DMS79 treated with DMSO at 0.1 percent for 48 hours (cell line): Measurements from ENCODE around the gene TECPR2.
"Not testable (repeated sequence)": the region's sequence is repeated elsewhere in the genome, so short reads cannot be mapped to it uniquely, and the experiment has no call there.

ENCODE experiments used
- DNase-seq: peaks from one replicate; lab custom pipeline; 2025; lab: John Stamatoyannopoulos, UW

TECPR2 gene, protein sequence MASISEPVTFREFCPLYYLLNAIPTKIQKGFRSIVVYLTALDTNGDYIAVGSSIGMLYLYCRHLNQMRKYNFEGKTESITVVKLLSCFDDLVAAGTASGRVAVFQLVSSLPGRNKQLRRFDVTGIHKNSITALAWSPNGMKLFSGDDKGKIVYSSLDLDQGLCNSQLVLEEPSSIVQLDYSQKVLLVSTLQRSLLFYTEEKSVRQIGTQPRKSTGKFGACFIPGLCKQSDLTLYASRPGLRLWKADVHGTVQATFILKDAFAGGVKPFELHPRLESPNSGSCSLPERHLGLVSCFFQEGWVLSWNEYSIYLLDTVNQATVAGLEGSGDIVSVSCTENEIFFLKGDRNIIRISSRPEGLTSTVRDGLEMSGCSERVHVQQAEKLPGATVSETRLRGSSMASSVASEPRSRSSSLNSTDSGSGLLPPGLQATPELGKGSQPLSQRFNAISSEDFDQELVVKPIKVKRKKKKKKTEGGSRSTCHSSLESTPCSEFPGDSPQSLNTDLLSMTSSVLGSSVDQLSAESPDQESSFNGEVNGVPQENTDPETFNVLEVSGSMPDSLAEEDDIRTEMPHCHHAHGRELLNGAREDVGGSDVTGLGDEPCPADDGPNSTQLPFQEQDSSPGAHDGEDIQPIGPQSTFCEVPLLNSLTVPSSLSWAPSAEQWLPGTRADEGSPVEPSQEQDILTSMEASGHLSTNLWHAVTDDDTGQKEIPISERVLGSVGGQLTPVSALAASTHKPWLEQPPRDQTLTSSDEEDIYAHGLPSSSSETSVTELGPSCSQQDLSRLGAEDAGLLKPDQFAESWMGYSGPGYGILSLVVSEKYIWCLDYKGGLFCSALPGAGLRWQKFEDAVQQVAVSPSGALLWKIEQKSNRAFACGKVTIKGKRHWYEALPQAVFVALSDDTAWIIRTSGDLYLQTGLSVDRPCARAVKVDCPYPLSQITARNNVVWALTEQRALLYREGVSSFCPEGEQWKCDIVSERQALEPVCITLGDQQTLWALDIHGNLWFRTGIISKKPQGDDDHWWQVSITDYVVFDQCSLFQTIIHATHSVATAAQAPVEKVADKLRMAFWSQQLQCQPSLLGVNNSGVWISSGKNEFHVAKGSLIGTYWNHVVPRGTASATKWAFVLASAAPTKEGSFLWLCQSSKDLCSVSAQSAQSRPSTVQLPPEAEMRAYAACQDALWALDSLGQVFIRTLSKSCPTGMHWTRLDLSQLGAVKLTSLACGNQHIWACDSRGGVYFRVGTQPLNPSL (N-terminal part only)

GRCh38 chr14:102362545-102363181 is at the start of gene TECPR2, which contains the start of gene CINP:
Gene TECPR2 (plus strand): TSS chr14:102362941. CDS start chr14:102376722, 13,781 bp downstream.
Gene CINP (minus strand): TSS chr14:102362890. CDS start chr14:102362851, 39 bp downstream.
- peak; percentile 98 for DNase-seq

- DNase-seq: peak; percentile 90
Observed at GRCh38 chr14:102314242-102315011, 48.3 kb upstream of the TECPR2 start.

DNA sequence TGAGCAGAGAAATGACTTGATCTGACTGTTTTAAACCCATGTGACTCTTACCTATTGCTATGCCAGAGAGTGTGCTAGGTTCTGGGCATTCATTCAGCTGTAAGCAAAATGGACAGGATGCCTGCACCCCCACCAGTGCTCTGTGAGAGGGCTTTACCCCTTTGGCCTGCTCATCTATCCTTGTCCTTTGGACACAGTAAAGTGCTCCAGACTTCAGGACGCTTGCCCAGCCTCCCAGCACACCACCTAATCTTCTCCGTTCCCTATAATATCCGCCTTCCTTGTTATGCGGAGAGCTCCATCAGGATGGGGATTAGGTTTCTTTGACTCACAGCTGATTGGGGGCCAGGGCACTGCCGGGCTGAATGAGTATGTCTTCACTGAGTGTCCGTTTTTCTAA is 47.6 kb upstream of the TECPR2 start:
- no peak for DNase-seq

GRCh38 chr14:102316338-102316742 is 46.4 kb upstream of the TECPR2 start:
- peak; percentile 89 for DNase-seq

DNA sequence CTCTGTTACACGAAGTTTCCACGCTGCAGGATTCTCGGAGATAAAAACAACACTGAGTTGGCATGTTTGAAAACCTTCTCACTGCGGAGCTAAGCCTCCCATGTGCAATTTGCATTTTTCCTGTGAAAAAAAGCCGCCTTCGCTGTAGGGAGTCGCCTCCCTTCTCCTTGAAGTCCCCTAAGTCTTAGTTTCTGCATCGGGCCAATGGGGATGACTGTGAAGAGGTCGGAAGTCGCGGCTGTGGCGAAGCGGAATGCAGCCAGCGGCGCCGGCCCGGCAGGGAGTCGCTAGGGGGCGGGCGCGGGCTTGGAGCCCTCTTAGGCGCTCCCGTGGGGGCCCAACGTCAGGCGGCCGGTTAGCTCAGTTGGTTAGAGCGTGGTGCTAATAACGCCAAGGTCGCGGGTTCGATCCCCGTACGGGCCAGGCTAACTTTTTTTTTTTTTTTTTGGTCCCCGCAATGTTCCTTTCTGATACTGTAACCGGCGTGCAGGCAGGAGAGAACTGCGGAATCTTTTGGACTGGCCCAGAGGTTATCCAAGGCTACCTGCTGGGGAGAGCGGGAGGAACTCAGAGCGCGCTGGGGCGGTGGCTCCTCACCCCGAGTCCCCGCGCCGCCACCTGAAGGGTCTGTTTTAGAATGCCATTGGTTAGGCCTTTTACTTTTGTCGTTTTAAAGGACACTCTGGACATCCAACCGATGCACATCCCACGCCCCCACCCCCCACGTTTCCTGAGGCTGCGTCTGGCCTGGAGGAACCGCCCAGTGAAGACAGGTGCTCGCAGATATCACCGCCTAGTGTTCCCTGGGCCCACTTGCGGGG is 45.8 kb upstream of the TECPR2 start:
- DNase-seq: peak; percentile 97

GRCh38 chr14:102317564-102318248 is 45.0 kb upstream of the TECPR2 start:
- DNase-seq: no peak

GRCh38 chr14:102318781-102319276 is 43.9 kb upstream of the TECPR2 start:
- no peak for DNase-seq

GRCh38 chr14:102319351-102320032 is 43.2 kb upstream of the TECPR2 start, which contains the start of gene ZNF839:
Gene ZNF839 (plus strand): TSS chr14:102319746. CDS start chr14:102319766, 20 bp downstream.
- DNase-seq: peak; percentile 92

- DNase-seq: no peak
Observed at GRCh38 chr14:102320033-102320660, 42.6 kb upstream of the TECPR2 start.

DNA sequence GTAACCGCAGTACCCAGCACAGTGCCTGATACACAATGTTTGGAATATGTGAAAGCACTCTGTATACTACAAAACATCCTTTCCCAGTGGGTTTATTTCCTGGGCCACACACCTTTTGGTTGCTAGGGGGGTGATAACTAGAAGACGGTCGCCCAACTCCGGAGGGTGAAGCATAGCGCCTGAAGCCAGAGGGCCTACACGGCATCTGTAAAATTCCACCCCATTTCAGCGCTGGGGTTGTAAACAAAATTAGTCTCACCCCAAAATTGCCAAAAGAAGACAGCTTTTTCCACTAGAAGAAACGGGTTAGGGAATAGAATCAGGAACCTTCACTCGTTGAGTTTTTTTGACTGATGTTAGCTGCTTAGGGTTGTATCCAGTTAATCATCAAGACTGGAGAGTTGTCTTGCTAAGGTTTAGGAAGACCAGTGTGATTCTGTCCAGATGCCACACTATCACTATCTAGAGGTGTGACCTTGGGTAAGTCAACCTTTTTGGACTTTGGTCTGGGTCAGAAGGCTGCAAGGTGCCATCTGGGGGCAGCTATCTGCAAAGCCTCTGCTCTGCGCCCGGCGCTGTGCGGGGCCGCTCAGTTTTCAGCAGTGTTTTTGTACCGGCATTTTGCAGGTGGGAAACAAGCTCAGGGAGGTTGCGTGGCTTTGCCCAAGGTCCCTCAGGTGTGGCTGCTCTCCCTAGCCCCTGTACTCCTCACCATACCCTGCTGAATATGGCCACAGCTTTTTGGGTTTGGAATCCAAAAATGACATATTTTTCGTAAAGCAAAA is 41.9 kb upstream of the TECPR2 start:
- no peak for DNase-seq

DNA sequence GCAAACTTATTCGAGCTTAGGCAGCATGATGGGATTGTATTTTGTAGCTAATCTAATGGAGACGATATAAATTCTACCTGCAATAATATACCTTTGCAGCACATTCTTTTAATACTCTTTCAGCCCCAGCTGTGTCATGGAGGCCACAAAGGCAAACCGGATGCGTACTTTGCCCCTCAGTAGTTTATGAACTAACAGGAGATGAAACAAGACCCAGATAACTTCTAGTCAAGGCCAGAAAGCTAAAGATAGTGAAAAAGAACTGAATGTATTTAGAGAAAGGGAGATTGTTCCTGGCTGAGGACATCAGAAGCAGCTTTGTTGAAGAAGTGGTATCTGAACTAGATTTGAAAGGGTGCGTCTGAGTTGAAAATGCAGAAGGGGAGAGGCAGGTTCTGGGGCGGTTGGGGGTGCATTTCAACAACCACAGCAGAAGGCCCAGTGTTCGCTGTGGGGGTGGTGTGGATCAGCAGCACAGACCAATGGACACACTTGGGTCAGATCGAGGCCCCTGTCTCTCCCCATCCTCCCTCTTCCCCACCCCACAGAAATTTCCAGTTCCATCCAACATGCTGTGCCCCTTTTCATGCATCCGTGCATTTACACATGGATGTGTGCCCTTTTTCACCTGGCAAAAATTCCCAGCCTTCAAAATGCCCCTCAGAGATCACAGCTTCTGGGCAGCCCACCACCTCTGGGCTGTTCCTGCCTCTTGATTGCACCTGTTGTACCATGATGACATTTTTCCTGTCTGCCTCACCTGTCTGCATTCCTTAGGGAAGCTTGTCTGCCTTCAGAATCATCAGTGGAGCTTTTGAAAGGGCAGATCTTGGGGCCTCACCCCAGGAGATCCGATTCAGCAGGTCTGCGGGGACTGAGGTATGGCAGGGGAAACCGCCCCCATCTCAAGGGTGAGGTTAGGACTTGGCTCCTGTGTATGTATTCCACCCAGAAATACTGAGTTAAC is 41.0 kb upstream of the TECPR2 start:
- DNase-seq: no peak

DNA sequence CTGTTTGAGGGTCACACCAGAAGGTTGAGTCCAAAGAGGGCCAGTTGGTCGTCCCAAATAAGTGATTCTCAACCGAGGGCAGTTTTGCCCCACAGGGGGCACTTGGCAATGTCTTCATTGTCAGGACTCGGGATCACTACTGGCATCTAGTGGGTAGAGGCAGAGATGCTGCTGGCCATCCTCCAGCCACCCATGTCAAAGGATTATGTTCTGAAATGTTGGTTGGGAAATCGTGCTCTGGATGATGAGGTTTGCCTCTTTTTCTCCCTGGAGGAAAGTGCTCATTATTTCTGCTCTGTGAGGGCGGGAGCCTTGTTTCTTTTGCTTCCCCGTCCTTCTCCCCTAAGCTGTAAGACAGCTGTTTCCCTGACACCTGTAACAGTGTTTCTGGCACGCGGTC is 39.6 kb upstream of the TECPR2 start:
- DNase-seq: no peak

GRCh38 chr14:102325791-102326345 is 36.9 kb upstream of the TECPR2 start:
- no peak for DNase-seq

DNA sequence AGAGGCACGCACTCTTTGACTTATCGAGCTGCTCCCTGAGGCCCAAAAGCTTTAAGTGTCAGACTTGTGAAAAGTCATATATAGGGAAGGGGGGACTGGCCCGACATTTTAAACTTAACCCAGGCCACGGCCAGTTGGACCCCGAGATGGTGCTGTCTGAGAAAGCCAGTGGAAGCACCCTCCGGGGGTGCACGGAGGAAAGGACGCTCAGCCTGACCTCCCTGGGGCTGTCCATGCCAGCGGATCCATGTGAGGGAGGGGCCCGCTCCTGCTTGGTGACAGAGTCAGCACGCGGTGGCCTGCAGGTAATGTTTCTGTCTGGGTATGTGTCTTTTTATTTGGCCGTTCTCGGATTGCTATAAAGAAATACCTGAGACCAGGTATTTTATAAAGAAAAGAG is 36.2 kb upstream of the TECPR2 start:
- DNase-seq: no peak

DNA sequence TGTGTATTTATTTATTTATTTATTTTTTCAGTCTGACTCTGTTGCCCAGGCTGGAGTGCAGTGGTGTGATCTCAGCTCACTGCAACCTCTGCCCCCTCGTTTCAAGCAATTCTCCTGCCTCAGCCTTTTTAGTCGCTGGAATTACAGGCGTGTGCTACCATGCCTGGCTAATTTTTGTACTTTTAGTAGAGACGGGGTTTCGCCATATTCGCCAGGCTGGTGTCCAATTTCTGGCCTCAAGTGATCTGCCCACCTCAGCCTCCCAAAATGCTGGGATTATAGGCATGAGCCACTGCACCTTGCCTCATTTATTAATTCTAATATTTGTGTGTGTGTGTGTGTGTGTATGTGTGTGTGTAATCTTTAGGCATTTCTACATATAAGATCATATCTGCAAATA is 33.4 kb upstream of the TECPR2 start:
- DNase-seq: not testable (repeated sequence)

- DNase-seq: no peak
Observed at GRCh38 chr14:102330806-102331205, 31.9 kb upstream of the TECPR2 start.
